K562 (cell line): ENCODE data around the gene ZBED4.

Experiments used
- CBFB ChIP-seq: sonication (generic); formaldehyde crosslinking; IDR thresholded peaks from 2 replicates; pipeline ENCODE4 v1.4.0; 2020; ENCODE audit warnings: mild to moderate bottlenecking, missing genetic modification reagents
- CTCF ChIP-seq, 3 experiments: IDR thresholded peaks in 2 of 3; conservative IDR thresholded peaks in 1 of 3; 2 replicates each; pipeline ENCODE4 v1.5.1; 2011 to 2012; ENCODE audit warnings: low read length in 3 of 3, mild to moderate bottlenecking in 3 of 3, control low read depth in 2 of 3, improper control_type of control experiment in 1 of 3, inconsistent platforms in 1 of 3, low read depth in 1 of 3, mixed read lengths in 1 of 3, moderate library complexity in 1 of 3; ENCODE audit not compliant: insufficient read depth in 2 of 3
- ETS1 ChIP-seq: conservative IDR thresholded peaks from 2 replicates; pipeline ENCODE4 v1.6.1; 2011; ENCODE audit warnings: low read depth, mild to moderate bottlenecking, low read length; ENCODE audit not compliant: control insufficient read depth
- EZH2 ChIP-seq: IDR thresholded peaks from 2 replicates; pipeline ENCODE4 v1.6.1; 2012; ENCODE audit warnings: low read depth, mild to moderate bottlenecking, inconsistent platforms, low read length, borderline replicate concordance
- TRIM24 ChIP-seq, 2 experiments: fragments of 450-650 bp; IDR thresholded peaks; 2 replicates each; pipeline ENCODE4 v1.6.1; 2016
- U2AF1 ChIP-seq: fragments of 200-400 bp; formaldehyde crosslinking; optimal IDR thresholded peaks from 2 replicates; pipeline ENCODE3; 2017; ENCODE audit warnings: mild to moderate bottlenecking, low read depth, low read length, moderate library complexity
- ZNF175 ChIP-seq: fragments of 200-800 bp; sonication (Bioruptor generic); IDR thresholded peaks from 2 replicates; pipeline ENCODE4 v1.6.1; 2016; ENCODE audit warnings: low read depth, mild to moderate bottlenecking, missing genetic modification characterization, missing compliant biosample characterization
- ZNF274 ChIP-seq: IDR thresholded peaks from 2 replicates; pipeline ENCODE4 v1.6.1; 2011; ENCODE audit warnings: low read depth, mild to moderate bottlenecking, low read length, moderate library complexity, borderline replicate concordance
- ZNF282 ChIP-seq: sonication (generic); formaldehyde crosslinking; IDR thresholded peaks from 2 replicates; pipeline ENCODE4 v1.8.1; 2023; ENCODE audit warnings: missing genetic modification reagents

- TF ChIP-seq ZNF175: no peak
- TF ChIP-seq EZH2: no peak
- no peak for TF ChIP-seq ZNF282 (CRISPR knock-in tag)
- no peak for TF ChIP-seq ETS1
- TF ChIP-seq ZNF274: no peak
- TF ChIP-seq CTCF (IDR thresholded peaks at IDR 0.05 in 2 of 3, conservative IDR thresholded peaks at IDR 0.05 in 1 of 3; ENCODE audit: insufficient read depth in 2 of 3, low read depth in 1 of 3, low read length in 3 of 3): no peak
- no peak for TF ChIP-seq CBFB (CRISPR knock-in tag)
- TF ChIP-seq TRIM24 (IDR thresholded peaks at IDR 0.05): no peak
- TF ChIP-seq U2AF1: no peak
Observed at GRCh38 chr22:49922926-49923325, 69.3 kb downstream of the ZBED4 start.
